Heart right ventricle (tissue), 16 donors: Measurements from ENCODE around the gene CCDC80. TPM values are rescaled to one million over a fixed set of nuclear protein-coding genes. Genes with fewer than 3 reads are reported as not detected.

Experiments
- ATAC-seq, 8 donors: fragments of 200-7000 bp; cut with Tn5 transposase; one replicate each; pipeline ENCODE4 v1.9.1; 2020; ENCODE audit warnings: mild to moderate bottlenecking in 8 of 8, moderate library complexity in 8 of 8, moderate number of reproducible peaks in 1 of 8
- DNase-seq, 2 donors: peaks; one replicate each; pipeline ENCODE4 v3.0.0-alpha.2; 2020
- H3K27ac ChIP-seq, 10 donors: fragments of 200-600 bp; sonication (generic) in 2 of 10; one replicate each; pipeline versions ENCODE4 v1.5.0 to v1.8.0; 2020 to 2022; ENCODE audit warnings: mild to moderate bottlenecking in 3 of 10
- H3K27me3 ChIP-seq, 7 donors: fragments of 200-600 bp; one replicate each; pipeline ENCODE4 v1.8.0; 2021 to 2022; ENCODE audit warnings: mild to moderate bottlenecking in 2 of 7
- H3K36me3 ChIP-seq, 9 donors: fragments of 200-600 bp; sonication (generic) in 1 of 9; one replicate each; pipeline versions ENCODE4 v1.5.0 to v1.8.0; 2020 to 2022; ENCODE audit warnings: mild to moderate bottlenecking in 2 of 9
- H3K4me1 ChIP-seq, 9 donors: fragments of 200-600 bp; sonication (generic) in 1 of 9; one replicate each; pipeline versions ENCODE4 v1.5.0 to v1.8.0; 2020 to 2022; ENCODE audit warnings: mild to moderate bottlenecking in 4 of 9
- H3K4me3 ChIP-seq, 10 donors: fragments of 200-600 bp; sonication (generic) in 2 of 10; one replicate each; pipeline versions ENCODE4 v1.5.0 to v1.8.0; 2020 to 2022; ENCODE audit warnings: mild to moderate bottlenecking in 7 of 10, moderate library complexity in 2 of 10
- H3K9me3 ChIP-seq, 11 donors: fragments of 200-600 bp in 10 of 11; sonication (generic) in 2 of 11; one replicate each; pipeline versions ENCODE4 v1.5.0 to v1.8.0; 2013 to 2022; ENCODE audit warnings: mild to moderate bottlenecking in 2 of 11, control low read depth in 1 of 11, moderate library complexity in 1 of 11
- CTCF ChIP-seq, 9 donors: fragments of 200-600 bp; sonication (generic) in 2 of 9; IDR thresholded peaks; one replicate each; pipeline versions ENCODE4 v1.5.0 to v1.8.0; 2021 to 2022; ENCODE audit warnings: antibody characterized with exemption in 9 of 9, mild to moderate bottlenecking in 5 of 9, moderate library complexity in 1 of 9
- WGBS, 2 donors: extraction: QIAGEN DNeasy Blood & Tissue Kit; methylation state at CpG; one replicate each; pipeline ENCODE4 v1.1.7; 2013; ENCODE audit warnings: inconsistent platforms in 1 of 2; 5-methylcytosine and 5-hydroxymethylcytosine counted together
- intact Hi-C, 10 donors: fragments of 100-400 bp; cut with DNase I; formaldehyde crosslinking; loops; one replicate each; pipeline versions ENCODE4 v1.11.1 to v1.14.2; 2022
- polyA plus RNA-seq, 2 donors: library from polyadenylated mRNA; stranded (reverse); fragments of 200-250 nt; gene quantifications; one replicate each; pipeline ENCODE4 v1.2.3, GENCODE V29; 2013
- total RNA-seq, 10 donors: library from RNA; stranded (reverse); fragmentation: NEBNext Ultra II Directional in 3 of 10; extraction: Animal tissue kit (Norgen Biotek cat#: 25700) in 3 of 10; gene quantifications; one replicate each; pipeline versions ENCODE4 v1.2.1 to v1.2.4, GENCODE V29; 2021 to 2023
- donor health status: Arrhythmogenic right ventricular cardiomyopathy.
- donor health status: ischemic (EF 13 %, LVEDD 7.1; RV severe dilation, severe dysfunction).
- donor health status: healthy with polysubstance abuse.
- donor health status: DM: no; HTN: yes; CAD: no.
- donor health status: DM: no; HTN: no; CAD: no.
- donor health status: ischemic (EF 25% LVEDD 6.9; RV normal size, moderate dysfunction).
- donor health status: ischemic (EF 25% LVEDD 5.7; RV mildly dilated, moderate dysfunction).
- donor health status: healthy.
- donor health status: DM: yes; HTN: yes; CAD: no.
- donor health status: Ischemic cardiomyopathy.
- donor health status: ischemic (EF 35%, LVEDD 5.7; RV mildly dilated, moderate dysfunction).
- donor health status: nonischemic (EF 11% LVEDD 7.7; RV severe dilation, severe dysfunction).
- donor health status: DM: yes; HTN: yes; CAD: no.
- donor health status: PGD.
- donor health status: ischemic (EF 29% LVEDD 5.4; RV normal size, mild dysfunction).
- donor health status: nonischemic (EF 23%, LVEDD 6.1; RV moderate dilation, normal function).

Gene CCDC80
- total and polyA plus RNA-seq, 12 donors: 19.8 to 223 (median 87.1) TPM

GRCh38 chr3:112550859-112551258 lies 90.1 kb downstream of the CCDC80 start:
- 21 to 32% methylated on average over 1 of the region's 1 CpG for WGBS, 2 donors
- DNase-seq (no peak), ATAC-seq (no peak)
- no peak overlapping the region for H3K4me3 ChIP-seq
- H3K36me3 ChIP-seq: peaks cover 0 to 58% (median 12%) of the 10 kb centered on the region in 9 donors
- TF ChIP-seq CTCF (IDR thresholded peaks at IDR 0.05): no peak
- no peak overlapping the region for H3K27ac ChIP-seq
- H3K9me3 ChIP-seq: no peaks in the 10 kb centered on the region
- intact Hi-C loops: no loop called here
- no peaks in the 10 kb centered on the region for H3K27me3 ChIP-seq
- H3K4me1 ChIP-seq: peaks cover 0 to 35% (median 16%) of the 10 kb centered on the region in 9 donors

Other genes starting within 250 kb of the CCDC80 start
- gene BTLA, start 141.7 kb downstream of the CCDC80 start, total RNA-seq: under 1 TPM in 4 of 10 donors, not detected in 6; 0.07 to 0.97 (median 0.18) TPM
- gene BTLA, start 141.7 kb downstream of the CCDC80 start, polyA plus RNA-seq: under 1 TPM in 1 of 2 donors, not detected in 1; 0.03 TPM
- 10 to 100 TPM; 38.2 to 52.2 (median 42.8) TPM for gene ATG3, start 79.2 kb downstream of the CCDC80 start, total RNA-seq
- gene ATG3, start 79.2 kb downstream of the CCDC80 start, polyA plus RNA-seq: 10 to 100 TPM; 14.0 to 64.3 TPM
- 10 to 100 TPM; 12.0 to 25.7 (median 15.1) TPM for gene SLC35A5, start 79.1 kb downstream of the CCDC80 start, total RNA-seq
- gene SLC35A5, start 79.1 kb downstream of the CCDC80 start, polyA plus RNA-seq: 1 to 10 TPM; 6.1 to 9.2 TPM
- gene CD200R1L, start 205.7 kb upstream of the CCDC80 start, total RNA-seq: not detected
- gene CD200R1L, start 205.7 kb upstream of the CCDC80 start, polyA plus RNA-seq: not detected